H1 (cell line): ENCODE results near the gene BRINP3. TPM values are rescaled to one million over a fixed set of nuclear protein-coding genes. Genes with fewer than 3 reads are reported as not detected.

ENCODE experiments used
- CTCF ChIA-PET: fragments of 300-600 bp; sonication (Branson Sonifier 250); formaldehyde crosslinking; loops from one replicate; lab custom pipeline; 2021; ENCODE audit not compliant: partially characterized antibody; lab: Charles Lee
- POLR2A ChIA-PET: fragments of 300-600 bp; sonication (Branson Sonifier 250); formaldehyde crosslinking; loops from one replicate; lab custom pipeline; 2021; ENCODE audit warnings: inconsistent platforms; ENCODE audit not compliant: partially characterized antibody; lab: Charles Lee
- DNase-seq, 2 experiments: peaks; one replicate each; pipeline versions ENCODE4 v3.0.0 to v3.0.0-alpha.2; 2010 to 2022; ENCODE audit warnings: low spot score in 2 of 2, low read depth in 1 of 2, mixed read lengths in 1 of 2
- FAIRE-seq: peaks from 2 replicates; lab custom pipeline; 2011; peaks lifted over from hg19 to GRCh38; lab: Jason Lieb, UNC
- H2AFZ ChIP-seq: 2 replicates; pipeline ENCODE4 v1.8.1; 2012; ENCODE audit warnings: low read length, inconsistent platforms
- H2AK5ac ChIP-seq: 2 replicates; pipeline ENCODE4 v1.6.1; 2013; ENCODE audit warnings: low read depth, low read length
- H2BK120ac ChIP-seq: replicated peaks from 2 replicates; pipeline ENCODE3; 2013; ENCODE audit warnings: low read depth, low read length, inconsistent platforms
- H2BK12ac ChIP-seq: 2 replicates; pipeline ENCODE4 v1.6.1; 2013; ENCODE audit warnings: low read depth, low read length
- H2BK15ac ChIP-seq: 2 replicates; pipeline ENCODE4 v1.6.1; 2013; ENCODE audit warnings: low read length
- H2BK20ac ChIP-seq: 2 replicates; pipeline ENCODE4 v1.6.1; 2013; ENCODE audit warnings: low read length
- H2BK5ac ChIP-seq: 2 replicates; pipeline ENCODE4 v1.6.1; 2013; ENCODE audit warnings: low read depth, low read length
- H3K14ac ChIP-seq: 2 replicates; pipeline ENCODE4 v1.6.1; 2013; ENCODE audit warnings: inconsistent platforms; ENCODE audit not compliant: insufficient read length
- H3K18ac ChIP-seq: 2 replicates; pipeline ENCODE4 v1.6.1; 2013; ENCODE audit warnings: low read length; ENCODE audit errors: extremely low read depth
- H3K23ac ChIP-seq: 2 replicates; pipeline ENCODE4 v1.6.1; 2013; ENCODE audit warnings: inconsistent platforms; ENCODE audit not compliant: insufficient read length
- H3K23me2 ChIP-seq: 2 replicates; pipeline ENCODE4 v1.6.1; 2013; ENCODE audit warnings: low read depth, low read length
- H3K27ac ChIP-seq: 2 replicates; pipeline ENCODE4 v1.6.1; 2011; ENCODE audit warnings: low read depth, low read length, inconsistent platforms
- H3K27me3 ChIP-seq, 4 experiments: replicated peaks in 1 of 4; 1 replicate in 1 of 4; 2 replicates in 3 of 4; pipeline versions ENCODE4 v1.6.1 to v1.8.1; 2011 to 2013; ENCODE audit warnings: low read length in 3 of 4, mild to moderate bottlenecking in 3 of 4, inconsistent platforms in 2 of 4, mixed read lengths in 2 of 4, moderate library complexity in 1 of 4; ENCODE audit not compliant: control insufficient read depth in 3 of 4, insufficient read depth in 3 of 4; ENCODE audit errors: extremely low read depth in 1 of 4
- H3K36me3 ChIP-seq, 4 experiments: 2 replicates each; pipeline versions ENCODE4 v1.6.1 to v1.8.1; 2011 to 2013; ENCODE audit warnings: mild to moderate bottlenecking in 4 of 4, low read length in 3 of 4, moderate library complexity in 2 of 4, control low read depth in 1 of 4, inconsistent platforms in 1 of 4; ENCODE audit not compliant: insufficient read depth in 4 of 4, control insufficient read depth in 2 of 4
- H3K4ac ChIP-seq: replicated peaks from 2 replicates; pipeline ENCODE3; 2013; ENCODE audit warnings: low read length, low read depth, mixed read lengths, inconsistent platforms; ENCODE audit not compliant: insufficient read length
- H3K4me1 ChIP-seq, 4 experiments: replicated peaks in 1 of 4; 1 replicate in 1 of 4; 2 replicates in 3 of 4; pipeline versions ENCODE4 v1.6.1 to v1.8.1; 2011 to 2013; ENCODE audit warnings: low read length in 3 of 4, inconsistent platforms in 2 of 4, mixed read lengths in 1 of 4; ENCODE audit not compliant: insufficient read depth in 4 of 4, control insufficient read depth in 3 of 4
- H3K4me2 ChIP-seq, 2 experiments: 2 replicates each; pipeline versions ENCODE4 v1.6.1 to v1.8.1; 2011 to 2013; ENCODE audit warnings: low read depth in 2 of 2, low read length in 2 of 2, control low read depth in 1 of 2, inconsistent platforms in 1 of 2, mild to moderate bottlenecking in 1 of 2; ENCODE audit not compliant: insufficient read depth in 1 of 2
- H3K4me3 ChIP-seq, 4 experiments: fragments of 200-600, 300-600 bp in 1 of 4; sonication (generic), shearing (Covaris generic), sonication (Bioruptor Twin) in 1 of 4; 2 replicates each; pipeline versions ENCODE4 v1.5.1 to v1.8.1; 2011 to 2016; ENCODE audit warnings: low read length in 4 of 4, low read depth in 3 of 4, control low read depth in 2 of 4, inconsistent platforms in 2 of 4, mild to moderate bottlenecking in 2 of 4, mixed read lengths in 1 of 4, moderate library complexity in 1 of 4; ENCODE audit not compliant: insufficient read depth in 2 of 4; ENCODE audit errors: extremely low read depth in 1 of 4
- H3K56ac ChIP-seq: replicated peaks from 2 replicates; pipeline ENCODE3; 2013; ENCODE audit warnings: low read depth, mild to moderate bottlenecking, mixed read lengths, low read length, inconsistent platforms; ENCODE audit not compliant: insufficient read length
- H3K79me1 ChIP-seq: 2 replicates; pipeline ENCODE4 v1.6.1; 2013; ENCODE audit warnings: low read depth, low read length, control low read depth
- H3K79me2 ChIP-seq, 2 experiments: 2 replicates each; pipeline versions ENCODE4 v1.6.1 to v1.8.1; 2012 to 2013; ENCODE audit warnings: low read length in 2 of 2, mild to moderate bottlenecking in 2 of 2, inconsistent platforms in 1 of 2; ENCODE audit not compliant: insufficient read depth in 2 of 2, control insufficient read depth in 1 of 2
- H3K9ac ChIP-seq, 4 experiments: replicated peaks in 1 of 4; 1 replicate in 1 of 4; 2 replicates in 3 of 4; pipeline versions ENCODE4 v1.6.1 to v1.8.1; 2011 to 2013; ENCODE audit warnings: low read depth in 3 of 4, low read length in 3 of 4, control low read depth in 2 of 4, mild to moderate bottlenecking in 2 of 4, moderate library complexity in 2 of 4, inconsistent platforms in 1 of 4; ENCODE audit errors: extremely low read depth in 1 of 4
- H3K9me3 ChIP-seq, 2 experiments: 2 replicates each; pipeline versions ENCODE4 v1.6.1 to v1.8.1; 2012 to 2013; ENCODE audit warnings: mild to moderate bottlenecking in 2 of 2, moderate library complexity in 2 of 2, control low read depth in 1 of 2, inconsistent platforms in 1 of 2, low read depth in 1 of 2, low read length in 1 of 2, mixed read lengths in 1 of 2; ENCODE audit not compliant: insufficient read depth in 2 of 2
- H4K20me1 ChIP-seq, 2 experiments: replicated peaks in 1 of 2; 2 replicates each; pipeline versions ENCODE3 to v1.8.1; 2011 to 2013; ENCODE audit warnings: inconsistent platforms in 2 of 2, low read length in 2 of 2, mild to moderate bottlenecking in 1 of 2; ENCODE audit not compliant: insufficient read depth in 2 of 2, control insufficient read depth in 1 of 2
- H4K5ac ChIP-seq: 2 replicates; pipeline ENCODE4 v1.6.1; 2013; ENCODE audit warnings: low read length, low read depth, mixed read lengths, inconsistent platforms; ENCODE audit not compliant: insufficient read length
- H4K8ac ChIP-seq: 2 replicates; pipeline ENCODE4 v1.8.0; 2013; ENCODE audit warnings: mild to moderate bottlenecking, moderate library complexity, low read length, inconsistent platforms; ENCODE audit not compliant: insufficient read depth; ENCODE audit errors: extremely low read depth
- H4K91ac ChIP-seq: replicated peaks from 2 replicates; pipeline ENCODE3; 2013; ENCODE audit warnings: low read length, mixed read lengths, inconsistent platforms; ENCODE audit not compliant: insufficient read length
- CHD1 ChIP-seq: IDR thresholded peaks from 2 replicates; pipeline ENCODE4 v1.6.1; 2012; ENCODE audit warnings: low read depth, low read length, improper control_type of control experiment
- CTCF ChIP-seq, 3 experiments: IDR thresholded peaks; 1 replicate in 2 of 3; 2 replicates in 1 of 3; pipeline versions ENCODE4 v1.5.1 to v1.6.1; 2011; ENCODE audit warnings: low read length in 3 of 3, mild to moderate bottlenecking in 3 of 3, inconsistent platforms in 2 of 3, low read depth in 1 of 3, moderate library complexity in 1 of 3; ENCODE audit not compliant: insufficient read depth in 1 of 3; ENCODE audit errors: control extremely low read depth in 1 of 3
- FOSL1 ChIP-seq: IDR thresholded peaks from 2 replicates; pipeline ENCODE4 v1.6.1; 2011; ENCODE audit warnings: mild to moderate bottlenecking, low read depth, low read length, moderate library complexity; ENCODE audit not compliant: insufficient read depth
- KDM1A ChIP-seq: fragments of 200-600, 300-600 bp; sonication (generic); IDR thresholded peaks from 2 replicates; pipeline ENCODE4 v1.7.1; 2016; ENCODE audit warnings: mild to moderate bottlenecking, low read length, borderline replicate concordance
- PHF8 ChIP-seq: fragments of 200-600 bp; sonication (generic); conservative IDR thresholded peaks from 2 replicates; pipeline ENCODE4 v1.7.1; 2012; ENCODE audit warnings: low read depth, mild to moderate bottlenecking, inconsistent platforms, low read length, moderate library complexity
- RAD21 ChIP-seq, 2 experiments: IDR thresholded peaks in 1 of 2; conservative IDR thresholded peaks in 1 of 2; 2 replicates each; pipeline ENCODE4 v1.6.1; 2011; ENCODE audit warnings: low read depth in 2 of 2, low read length in 2 of 2, improper control_type of control experiment in 1 of 2, inconsistent platforms in 1 of 2, mild to moderate bottlenecking in 1 of 2, moderate library complexity in 1 of 2
- SIX5 ChIP-seq: IDR thresholded peaks from 2 replicates; pipeline ENCODE4 v1.6.1; 2011; ENCODE audit warnings: mild to moderate bottlenecking, low read depth, low read length
- SP4 ChIP-seq: IDR thresholded peaks from 2 replicates; pipeline ENCODE4 v1.6.1; 2012; ENCODE audit warnings: low read length, inconsistent platforms
- WGBS, 2 experiments: shearing (Covaris generic) in 1 of 2; methylation state at CpG; one replicate each; pipeline versions ENCODE4 v1.1.6 to v1.1.7; 2013 to 2015; ENCODE audit warnings: low lambda C conversion rate in 2 of 2, mixed read lengths in 2 of 2, inconsistent platforms in 1 of 2, low coverage in 1 of 2, missing lambda C conversion rate in 1 of 2; ENCODE audit not compliant: insufficient replicate concordance in 2 of 2, insufficient coverage in 1 of 2, insufficient read length in 1 of 2; ENCODE audit errors: extremely low coverage in 1 of 2, missing lambda C conversion rate in 1 of 2; 5-methylcytosine and 5-hydroxymethylcytosine counted together
- polyA plus RNA-seq, 7 experiments: library from polyadenylated mRNA; depleted of rRNA in 3 of 7; stranded (reverse) in 5 of 7; unstranded in 2 of 7; fragments of >200 nt in 5 of 7; fragments of 200-250 nt in 2 of 7; gene quantifications; 1 replicate in 5 of 7; 2 replicates in 1 of 7; 4 replicates in 1 of 7; pipeline versions ENCODE4 v1.2.1 to v1.2.3, GENCODE V29; 2011 to 2013; ENCODE audit warnings: missing spikeins in 2 of 7, mixed read lengths in 2 of 7
- total RNA-seq: library from RNA; stranded (reverse); fragmentation: NEBNext Ultra II Directional; extraction: Animal tissue kit (Norgen Biotek cat#: 25700); gene quantifications from 2 replicates; pipeline ENCODE4 v1.2.1, GENCODE V29; 2021

Gene BRINP3
- total and polyA plus RNA-seq, 2 of the 8 experiments (the other 6 are each of a cell fraction or from before 2014, with no cell fraction given): not detected

- Histone ChIP-seq H4K91ac (no peak overlapping the region), H3K27ac (no peak overlapping the region), H3K23me2 (peaks cover 12% of the 10 kb centered on the region; the same call in 1 of the 2 replicates), H3K4me3 (peak overlapping the region in 3 of 4 experiments; percentile 85 to 98 (median 89); a peak in 5 of 8 replicates), H4K5ac (no peak overlapping the region), H3K23ac (no peak overlapping the region), H3K4me1 (peaks cover 2 to 11% (median 3%) of the 10 kb centered on the region in 4 experiments; a peak in 4 of 7 replicates), H3K36me3 (no peaks in the 10 kb centered on the region), H2BK5ac (no peak overlapping the region), H3K4me2 (peak overlapping the region; percentile 81 to 100; a peak in 3 of 4 replicates), H2BK20ac (no peak overlapping the region), H3K56ac (no peak overlapping the region), H2BK120ac (no peak overlapping the region), H3K79me1 (no peaks in the 10 kb centered on the region), H3K9me3 (no peaks in the 10 kb centered on the region), H3K14ac (no peak overlapping the region), H4K20me1 (no peaks in the 10 kb centered on the region), H2AFZ (no peak overlapping the region), H3K9ac (peak overlapping the region in 1 of 4 experiments; percentile 34; a peak in 1 of 7 replicates), H2BK15ac (no peak overlapping the region), H3K79me2 (no peaks in the 10 kb centered on the region), H4K8ac (no peak overlapping the region), H3K4ac (no peak overlapping the region), H3K18ac (no peak overlapping the region), H2BK12ac (no peak overlapping the region), H3K27me3 (peaks cover 10 to 33% (median 20%) of the 10 kb centered on the region in 4 experiments), H2AK5ac (no peak overlapping the region)
- FAIRE-seq (peak; percentile 65), DNase-seq (no peak)
- ChIA-PET POLR2A (interaction anchor here (0.5 kb wide), 1 partner anchor 1074 kb away, joined by 3 read pairs; no protein-coding TSS in a partner anchor), CTCF (interaction anchor here (1.0 to 1.2 kb wide), 2 partner anchors 8 to 21 kb away, joined by 3 read pairs; no protein-coding TSS in a partner anchor)
- 33% methylated on average over 4 of the region's 4 CpGs; no CpG with 5 or more reads in 1 of the 2 experiments for WGBS, 2 experiments
- TF ChIP-seq PHF8 (no peak), CHD1 (no peak), RAD21 (IDR thresholded peaks at IDR 0.05 in 1 of 2, conservative IDR thresholded peaks at IDR 0.05 in 1 of 2; ENCODE audit: low read depth in 2 of 2, low read length in 2 of 2) (peak; percentile 30 to 44), SP4 (no peak), CTCF (IDR thresholded peaks at IDR 0.05; ENCODE audit: control extremely low read depth in 1 of 3, insufficient read depth in 1 of 3, low read depth in 1 of 3, low read length in 3 of 3) (peak in 1 of 3 experiments; percentile 14; a peak in 1 of 4 replicates), SIX5 (no peak), KDM1A (no peak), FOSL1 (no peak)
Measured at GRCh38 chr1:190479516-190479915, 1.9 kb upstream of the BRINP3 start.
